Activated T-cell treated with anti-CD3 and anti-CD28 coated beads, Interleukin-2, amount 50 U/mL, for 72 hours (primary cell): Measurements from ENCODE around the gene LRRC4C. TPM values are rescaled to one million over a fixed set of nuclear protein-coding genes. Genes with fewer than 3 reads are reported as not detected.

Source experiments
- ATAC-seq, 2 donors: fragments of 150-1000 bp; cut with Tn5 transposase; replicated peaks in 1 of 2; 2 replicates each; pipeline ENCODE4 v1.10.0; 2021; ENCODE audit warnings: moderate library complexity in 2 of 2, mild to moderate bottlenecking in 1 of 2
- DNase-seq, 2 donors: peaks; one replicate each; pipeline ENCODE4 v3.0.0; 2021 to 2022; ENCODE audit warnings: mixed read lengths in 1 of 2
- H3K27ac Mint-ChIP-seq: one replicate; pipeline ENCODE4 v1.8.0; 2022; ENCODE audit warnings: mild to moderate bottlenecking, moderate library complexity, mixed read lengths
- H3K27me3 Mint-ChIP-seq: one replicate; pipeline ENCODE4 v1.8.0; 2022; ENCODE audit warnings: low read depth, mixed read lengths
- H3K36me3 Mint-ChIP-seq, 2 donors: one replicate each; pipeline ENCODE4 v1.8.0; 2022; ENCODE audit warnings: mixed read lengths in 2 of 2, mild to moderate bottlenecking in 1 of 2; ENCODE audit not compliant: insufficient read depth in 2 of 2
- H3K4me1 Mint-ChIP-seq: one replicate; pipeline ENCODE4 v1.8.0; 2022; ENCODE audit warnings: low read depth, mixed read lengths
- H3K4me3 Mint-ChIP-seq, 2 donors: one replicate each; pipeline ENCODE4 v1.8.0; 2022; ENCODE audit warnings: mild to moderate bottlenecking in 2 of 2, mixed read lengths in 2 of 2, moderate library complexity in 2 of 2
- H3K9me3 Mint-ChIP-seq, 2 donors: one replicate each; pipeline ENCODE4 v1.8.0; 2022; ENCODE audit warnings: mixed read lengths in 2 of 2
- total RNA-seq, 2 donors: library from RNA; stranded (reverse); gene quantifications; one replicate each; pipeline ENCODE4 v1.2.3, GENCODE V29; 2022

Gene LRRC4C
- total RNA-seq, 2 donors from 2014 or later, result not detected

- Mint-ChIP-seq H3K4me3 (no peak overlapping the region), H3K4me1 (no peaks in the 10 kb centered on the region), H3K27ac (no peak overlapping the region), H3K9me3 (peaks cover 0 to 7% of the 10 kb centered on the region in 2 donors), H3K27me3 (no peaks in the 10 kb centered on the region), H3K36me3 (peaks cover 0 to 2% of the 10 kb centered on the region in 2 donors)
- ATAC-seq (no peak), DNase-seq (no peak)
These were observed 204.5 kb downstream of the LRRC4C start for GRCh38 chr11:41254966-41255365.

DNA sequence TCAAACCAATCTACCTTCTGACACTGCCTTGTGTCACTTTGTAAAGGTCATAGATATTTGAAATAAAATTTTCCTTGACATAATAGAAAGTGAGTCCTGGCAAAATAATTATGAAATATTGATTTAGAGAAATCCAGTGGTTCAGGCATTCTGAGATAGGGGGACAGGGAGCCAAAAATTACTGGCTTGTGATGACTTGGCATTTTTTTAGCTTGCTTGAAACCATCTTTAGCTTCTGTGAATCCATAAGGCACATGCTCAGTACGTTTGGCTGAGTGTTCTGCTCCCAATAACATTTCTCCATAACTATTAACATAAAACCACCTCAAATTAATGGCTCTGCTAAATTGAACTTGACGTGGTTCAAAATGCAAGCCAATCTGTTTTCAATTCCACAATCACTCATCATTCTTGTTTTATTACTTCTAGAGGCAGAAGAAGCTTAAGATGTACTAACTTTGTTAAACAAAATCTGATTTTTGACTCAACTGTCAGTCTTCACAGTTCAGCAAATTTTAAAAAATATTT, 209.0 kb downstream of the LRRC4C start:
- DNase-seq (no peak), ATAC-seq (no peak)
- Mint-ChIP-seq H3K4me1 (no peaks in the 10 kb centered on the region), H3K9me3 (peaks cover 8 to 19% of the 10 kb centered on the region in 2 donors), H3K27me3 (no peaks in the 10 kb centered on the region), H3K4me3 (no peak overlapping the region), H3K27ac (no peak overlapping the region), H3K36me3 (peaks cover 0 to 5% of the 10 kb centered on the region in 2 donors)

GRCh38 chr11:41247621-41248020, 211.8 kb downstream of the LRRC4C start:
- Mint-ChIP-seq H3K9me3 (peaks cover 10 to 24% of the 10 kb centered on the region in 2 donors), H3K36me3 (peaks cover 0 to 5% of the 10 kb centered on the region in 2 donors), H3K27ac (no peak overlapping the region), H3K27me3 (no peaks in the 10 kb centered on the region), H3K4me1 (no peaks in the 10 kb centered on the region), H3K4me3 (no peak overlapping the region)
- DNase-seq (no peak), ATAC-seq (no peak)

DNA sequence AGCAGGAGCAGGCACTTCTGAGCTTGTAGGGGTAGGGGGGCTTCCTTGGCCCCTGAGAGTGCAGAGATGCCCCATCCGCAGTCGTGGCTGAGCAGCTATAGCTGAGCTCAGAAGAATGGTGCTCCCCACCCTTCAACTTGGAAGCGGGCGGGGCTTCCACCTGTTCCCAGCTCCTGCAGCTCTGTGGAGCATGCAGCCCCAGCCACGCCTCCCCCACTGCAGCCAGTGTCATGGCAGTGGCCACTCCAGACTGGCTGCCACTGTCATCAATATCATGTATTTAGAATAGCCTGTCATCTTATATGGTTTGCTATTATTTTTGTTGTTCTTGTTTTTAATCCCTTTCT, 213.1 kb downstream of the LRRC4C start:
- Mint-ChIP-seq H3K27ac (no peak overlapping the region), H3K27me3 (no peaks in the 10 kb centered on the region), H3K4me3 (no peak overlapping the region), H3K36me3 (peaks cover 0 to 3% of the 10 kb centered on the region in 2 donors), H3K9me3 (peaks cover 10 to 26% of the 10 kb centered on the region in 2 donors), H3K4me1 (no peaks in the 10 kb centered on the region)
- ATAC-seq, result no peak
- DNase-seq, result no peak

- DNase-seq (no peak), ATAC-seq (no peak)
- peaks cover 12 to 25% of the 10 kb centered on the region in 2 donors for H3K9me3 Mint-ChIP-seq
- H3K27ac Mint-ChIP-seq, result no peak overlapping the region
- no peaks in the 10 kb centered on the region for H3K4me1 Mint-ChIP-seq
- H3K4me3 Mint-ChIP-seq, result no peak overlapping the region
- no peaks in the 10 kb centered on the region for H3K27me3 Mint-ChIP-seq
- peaks cover 0 to 5% of the 10 kb centered on the region in 2 donors for H3K36me3 Mint-ChIP-seq
These were observed 213.6 kb downstream of the LRRC4C start for GRCh38 chr11:41245704-41246398.

DNA sequence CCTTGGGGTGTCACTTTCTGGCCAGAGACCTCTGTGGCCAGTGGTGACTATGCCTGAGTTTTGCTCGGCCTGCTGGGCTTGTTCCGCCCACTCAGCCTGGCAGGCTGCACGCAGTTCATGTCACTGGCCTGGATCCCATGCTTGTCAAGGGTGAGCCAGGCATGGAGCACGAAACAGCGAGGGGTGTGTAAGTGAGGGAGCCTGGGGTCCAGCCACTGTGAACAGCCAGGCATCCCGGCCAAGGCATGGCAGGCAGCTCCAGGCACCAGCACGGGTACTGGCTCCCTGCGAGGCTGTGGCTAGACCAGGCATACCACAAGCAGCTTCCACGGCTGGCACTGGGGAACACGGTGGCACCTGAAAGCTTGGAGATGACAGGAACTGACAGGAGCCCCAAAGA, 214.3 kb downstream of the LRRC4C start:
- Mint-ChIP-seq H3K27ac (no peak overlapping the region), H3K4me3 (no peak overlapping the region), H3K9me3 (peaks cover 12 to 25% of the 10 kb centered on the region in 2 donors), H3K27me3 (no peaks in the 10 kb centered on the region), H3K36me3 (peaks cover 0 to 5% of the 10 kb centered on the region in 2 donors), H3K4me1 (no peaks in the 10 kb centered on the region)
- no peak for DNase-seq
- ATAC-seq, result no peak

DNA sequence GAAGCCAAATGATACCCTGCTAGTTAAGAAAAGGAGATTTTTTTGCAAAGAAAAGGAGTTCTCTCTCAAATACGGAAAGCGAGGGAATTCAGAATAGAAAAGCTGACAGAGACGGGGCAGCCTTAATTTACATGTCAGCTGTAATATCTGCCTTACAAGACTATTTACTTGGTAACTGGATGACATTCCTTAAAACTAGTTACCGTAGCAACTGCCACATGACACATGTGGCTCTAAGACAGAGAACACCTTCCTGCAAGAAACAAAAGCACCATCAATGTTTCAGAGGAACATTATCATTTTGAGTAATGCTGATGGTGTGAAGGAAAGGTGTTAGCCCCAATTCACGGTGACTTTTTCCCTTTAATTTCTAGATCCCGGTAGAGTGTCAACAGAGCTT, 222.1 kb downstream of the LRRC4C start:
- H3K4me1 Mint-ChIP-seq, result no peaks in the 10 kb centered on the region
- ATAC-seq (no peak), DNase-seq (no peak)
- H3K9me3 Mint-ChIP-seq, result peaks cover 4 to 6% of the 10 kb centered on the region in 2 donors
- H3K4me3 Mint-ChIP-seq, result no peak overlapping the region
- H3K27ac Mint-ChIP-seq, result no peak overlapping the region
- H3K27me3 Mint-ChIP-seq, result no peaks in the 10 kb centered on the region
- H3K36me3 Mint-ChIP-seq, result peaks cover 0 to 4% of the 10 kb centered on the region in 2 donors

- DNase-seq (no peak), ATAC-seq (no peak)
- Mint-ChIP-seq H3K4me3 (no peak overlapping the region), H3K27me3 (no peaks in the 10 kb centered on the region), H3K4me1 (no peaks in the 10 kb centered on the region), H3K27ac (no peak overlapping the region), H3K36me3 (peaks cover 0 to 3% of the 10 kb centered on the region in 2 donors), H3K9me3 (peaks cover 2 to 4% of the 10 kb centered on the region in 2 donors)
These were observed 223.8 kb downstream of the LRRC4C start for GRCh38 chr11:41235668-41236067.

- peaks cover 0 to 3% of the 10 kb centered on the region in 2 donors for H3K36me3 Mint-ChIP-seq
- H3K27me3 Mint-ChIP-seq, result no peaks in the 10 kb centered on the region
- no peak overlapping the region for H3K27ac Mint-ChIP-seq
- H3K4me1 Mint-ChIP-seq, result no peaks in the 10 kb centered on the region
- H3K9me3 Mint-ChIP-seq, result peaks cover 23 to 27% of the 10 kb centered on the region in 2 donors
- no peak overlapping the region for H3K4me3 Mint-ChIP-seq
- DNase-seq (no peak), ATAC-seq (no peak)
These were observed 233.4 kb downstream of the LRRC4C start for GRCh38 chr11:41225856-41226633.

DNA sequence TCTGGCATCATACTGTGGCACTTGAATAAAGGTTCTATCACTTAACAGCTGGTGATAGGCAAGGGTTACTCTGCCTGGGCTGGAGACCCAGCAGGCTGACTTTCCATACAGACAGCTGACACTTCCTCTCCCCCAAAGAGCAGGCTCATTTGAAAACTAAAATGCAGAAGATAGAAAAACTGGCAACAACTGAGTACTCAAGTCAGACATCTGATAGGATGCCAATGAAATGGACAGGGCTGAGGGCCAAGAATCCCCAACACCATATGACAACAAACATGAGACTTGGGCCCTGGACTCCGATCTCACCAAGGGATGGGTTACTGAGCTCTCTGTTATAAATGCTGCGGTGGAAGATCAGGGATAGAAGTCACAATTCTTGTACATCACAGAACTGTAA, 237.2 kb downstream of the LRRC4C start:
- DNase-seq (no peak), ATAC-seq (no peak)
- Mint-ChIP-seq H3K4me1 (no peaks in the 10 kb centered on the region), H3K9me3 (peaks cover 14% of the 10 kb centered on the region in 2 donors), H3K36me3 (no peaks in the 10 kb centered on the region), H3K27ac (no peak overlapping the region), H3K4me3 (no peak overlapping the region), H3K27me3 (no peaks in the 10 kb centered on the region)

DNA sequence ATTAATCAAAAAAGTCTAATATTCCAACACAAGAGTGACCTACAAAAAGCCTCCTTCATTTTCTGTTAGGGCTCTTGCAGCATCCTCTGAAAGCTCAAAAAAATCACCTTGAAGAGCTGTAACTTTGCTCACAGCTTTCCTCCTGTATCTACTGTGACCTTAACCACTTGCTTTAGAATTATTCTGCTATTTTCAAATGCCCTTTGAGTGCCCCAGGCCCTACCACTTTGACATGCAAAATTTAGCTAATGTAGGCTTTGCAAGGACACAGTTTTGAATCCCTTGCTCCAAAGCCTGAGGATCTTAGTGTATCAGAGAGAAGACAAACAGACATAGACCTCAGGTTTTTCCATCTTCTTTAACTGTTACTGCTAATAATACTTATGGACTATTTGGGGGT, 253.1 kb downstream of the LRRC4C start:
- Mint-ChIP-seq H3K4me3 (no peak overlapping the region), H3K9me3 (peaks cover 10 to 11% of the 10 kb centered on the region in 2 donors), H3K36me3 (no peaks in the 10 kb centered on the region), H3K4me1 (no peaks in the 10 kb centered on the region), H3K27me3 (no peaks in the 10 kb centered on the region), H3K27ac (no peak overlapping the region)
- ATAC-seq, result no peak
- DNase-seq, result no peak

DNA sequence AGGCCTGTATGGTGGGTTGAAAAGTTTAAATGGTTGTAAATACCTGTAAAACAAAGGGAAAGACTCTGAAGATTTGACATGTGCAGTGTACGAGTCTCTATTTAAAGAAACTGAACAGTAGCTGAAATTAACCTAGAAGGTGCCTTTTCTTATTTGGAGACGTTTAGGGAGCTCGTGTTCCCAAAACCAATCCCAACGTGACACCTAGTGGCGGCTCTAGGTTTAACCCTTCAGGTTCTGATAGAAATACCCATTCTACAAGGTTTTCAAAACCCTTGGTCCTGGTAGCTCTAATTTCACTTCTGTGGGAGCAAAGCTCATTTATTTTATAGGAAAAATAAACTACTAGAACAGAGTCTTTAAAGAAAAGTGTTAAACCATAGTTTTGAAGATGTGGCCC, 258.3 kb downstream of the LRRC4C start:
- Mint-ChIP-seq H3K4me3 (no peak overlapping the region), H3K9me3 (peaks cover 0 to 8% of the 10 kb centered on the region in 2 donors), H3K4me1 (no peaks in the 10 kb centered on the region), H3K36me3 (peaks cover 0 to 1% of the 10 kb centered on the region in 2 donors), H3K27me3 (no peaks in the 10 kb centered on the region), H3K27ac (no peak overlapping the region)
- ATAC-seq, result no peak
- peak; percentile 3 to 6 for DNase-seq

GRCh38 chr11:41190437-41191082, 268.9 kb downstream of the LRRC4C start:
- no peaks in the 10 kb centered on the region for H3K27me3 Mint-ChIP-seq
- no peak overlapping the region for H3K4me3 Mint-ChIP-seq
- peaks cover 9% of the 10 kb centered on the region in 2 donors for H3K9me3 Mint-ChIP-seq
- H3K27ac Mint-ChIP-seq, result no peak overlapping the region
- no peaks in the 10 kb centered on the region for H3K4me1 Mint-ChIP-seq
- H3K36me3 Mint-ChIP-seq, result peaks cover 0 to 2% of the 10 kb centered on the region in 2 donors
- DNase-seq (no peak), ATAC-seq (no peak)
